Heart left ventricle (tissue), 16 donors: Measurements from ENCODE around the gene CFAP57. TPM values are rescaled to one million over a fixed set of nuclear protein-coding genes. Genes with fewer than 3 reads are reported as not detected.
A peak's percentile ranks its signal among the peaks of the same experiment; 100 is the strongest.

ENCODE experiments used
- ATAC-seq, 4 donors: fragments of 200-7000 bp; cut with Tn5 transposase; one replicate each; pipeline ENCODE4 v1.9.1; 2020 to 2022; ENCODE audit warnings: moderate library complexity in 4 of 4, mild to moderate bottlenecking in 3 of 4, moderate number of reproducible peaks in 1 of 4
- DNase-seq, 5 donors: peaks; one replicate each; pipeline ENCODE4 v3.0.0-alpha.2; 2020
- H3K27ac ChIP-seq, 12 donors: fragments of 200-600 bp; sonication (generic) in 4 of 12; one replicate each; pipeline versions ENCODE4 v1.5.0 to v1.8.0; 2016 to 2022; ENCODE audit warnings: mild to moderate bottlenecking in 2 of 12
- H3K27me3 ChIP-seq, 9 donors: fragments of 200-600 bp; sonication (generic) in 2 of 9; one replicate each; pipeline versions ENCODE4 v1.5.1 to v1.8.0; 2016 to 2022; ENCODE audit warnings: mild to moderate bottlenecking in 3 of 9
- H3K36me3 ChIP-seq, 9 donors: fragments of 200-600 bp; sonication (generic) in 2 of 9; one replicate each; pipeline versions ENCODE4 v1.5.0 to v1.8.0; 2018 to 2022; ENCODE audit warnings: mild to moderate bottlenecking in 2 of 9
- H3K4me1 ChIP-seq, 12 donors: fragments of 200-600 bp; sonication (generic) in 4 of 12; one replicate each; pipeline versions ENCODE4 v1.5.0 to v1.8.0; 2016 to 2022; ENCODE audit warnings: mild to moderate bottlenecking in 3 of 12
- H3K4me3 ChIP-seq, 12 donors: fragments of 200-600 bp; sonication (generic) in 4 of 12; one replicate each; pipeline versions ENCODE4 v1.5.0 to v1.8.0; 2017 to 2022; ENCODE audit warnings: mild to moderate bottlenecking in 9 of 12, moderate library complexity in 4 of 12
- H3K9me3 ChIP-seq, 12 donors: fragments of 200-600 bp; sonication (generic) in 4 of 12; one replicate each; pipeline versions ENCODE4 v1.5.0 to v1.8.0; 2016 to 2022; ENCODE audit warnings: mild to moderate bottlenecking in 1 of 12
- CTCF ChIP-seq, 12 donors: fragments of 200-600 bp; sonication (generic) in 4 of 12; IDR thresholded peaks; one replicate each; pipeline versions ENCODE4 v1.5.0 to v1.8.0; 2018 to 2022; ENCODE audit warnings: antibody characterized with exemption in 12 of 12, mild to moderate bottlenecking in 5 of 12
- POLR2A ChIP-seq, 2 donors: fragments of 450-650 bp; IDR thresholded peaks; one replicate each; pipeline ENCODE4 v1.6.1; 2017; ENCODE audit warnings: antibody characterized with exemption in 2 of 2, mild to moderate bottlenecking in 2 of 2, moderate library complexity in 2 of 2
- WGBS, 4 donors: extraction: QIAGEN DNeasy Blood & Tissue Kit in 2 of 4; methylation state at CpG; one replicate each; pipeline versions ENCODE4 v1.1.5 to v1.1.7; 2013 to 2018; 5-methylcytosine and 5-hydroxymethylcytosine counted together
- intact Hi-C, 10 donors: fragments of 100-400 bp; cut with DNase I; formaldehyde crosslinking; loops; one replicate each; pipeline versions ENCODE4 v1.11.1 to v1.14.2; 2022
- polyA plus RNA-seq, 2 donors: library from polyadenylated mRNA; stranded (reverse); fragments of 200-250 nt; gene quantifications; one replicate each; pipeline ENCODE4 v1.2.3, GENCODE V29; 2013
- total RNA-seq, 9 donors: library from RNA; depleted of rRNA in 2 of 9; stranded (reverse); fragments of >200 nt in 2 of 9; fragmentation: NEBNext Ultra II Directional in 3 of 9; extraction: Animal tissue kit (Norgen Biotek cat#: 25700) in 3 of 9; gene quantifications; one replicate each; pipeline versions ENCODE4 v1.1.0 to v1.2.4, GENCODE V29; 2016 to 2023
- donor health status: ischemic (EF 13 %, LVEDD 7.1; RV severe dilation, severe dysfunction).
- donor health status: healthy with polysubstance abuse.
- donor health status: DM: no; HTN: yes; CAD: no.
- donor health status: DM: no; HTN: no; CAD: no.
- donor health status: ischemic (EF 25% LVEDD 6.9; RV normal size, moderate dysfunction).
- donor health status: ischemic (EF 25% LVEDD 5.7; RV mildly dilated, moderate dysfunction).
- donor health status: healthy.
- donor health status: DM: yes; HTN: yes; CAD: no.
- donor health status: ischemic (EF 35%, LVEDD 5.7; RV mildly dilated, moderate dysfunction).
- donor health status: nonischemic (EF 11% LVEDD 7.7; RV severe dilation, severe dysfunction).
- donor health status: DM: yes; HTN: yes; CAD: no.
- donor health status: PGD.
- donor health status: ischemic (EF 29% LVEDD 5.4; RV normal size, mild dysfunction).
- donor health status: nonischemic (EF 23%, LVEDD 6.1; RV moderate dilation, normal function).

Gene CFAP57
- total and polyA plus RNA-seq, 11 donors = 0.07 to 0.34 (median 0.13) TPM; not detected in 5

- Histone ChIP-seq H3K27me3 (no peaks in the 10 kb centered on the region), H3K36me3 (no peaks in the 10 kb centered on the region), H3K4me3 (no peak overlapping the region), H3K4me1 (peaks cover 0 to 21% (median 0%) of the 10 kb centered on the region in 12 donors), H3K27ac (no peak overlapping the region), H3K9me3 (no peaks in the 10 kb centered on the region)
- TF ChIP-seq POLR2A (IDR thresholded peaks at IDR 0.05) = no peak
- no peak for TF ChIP-seq CTCF (IDR thresholded peaks at IDR 0.05)
- WGBS, 4 donors = 71 to 84% (median 78%) methylated on average over 10 of the region's 10 CpGs
- intact Hi-C loops = no loop called here
- ATAC-seq = peak; percentile 68 to 90 (median 84)
- peak in 3 of 5 donors; percentile 49 to 72 (median 71) for DNase-seq
These were observed 83.5 kb downstream of the CFAP57 start for GRCh38 chr1:43255438-43256210.

- TF ChIP-seq CTCF (IDR thresholded peaks at IDR 0.05) = no peak
- TF ChIP-seq POLR2A (IDR thresholded peaks at IDR 0.05) = no peak
- ATAC-seq (peak; percentile 56 to 83 (median 72)), DNase-seq (peak in 2 of 5 donors; percentile 42 to 75)
- peak overlapping the region in 1 of 12 donors; percentile 30 for H3K27ac ChIP-seq
- no peaks in the 10 kb centered on the region for H3K36me3 ChIP-seq
- H3K4me1 ChIP-seq = peaks cover 0 to 21% (median 0%) of the 10 kb centered on the region in 12 donors
- intact Hi-C loops = no loop called here
- 68 to 78% (median 75%) methylated on average over 8 of the region's 8 CpGs for WGBS, 4 donors
- H3K27me3 ChIP-seq = no peaks in the 10 kb centered on the region
- no peak overlapping the region for H3K4me3 ChIP-seq
- H3K9me3 ChIP-seq = no peaks in the 10 kb centered on the region
These were observed 84.8 kb downstream of the CFAP57 start for GRCh38 chr1:43256675-43257570.

GRCh38 chr1:43258370-43258769, 86.2 kb downstream of the CFAP57 start:
- Histone ChIP-seq H3K36me3 (no peaks in the 10 kb centered on the region), H3K4me1 (peaks cover 0 to 21% (median 0%) of the 10 kb centered on the region in 12 donors), H3K9me3 (peaks cover 0 to 7% (median 0%) of the 10 kb centered on the region in 12 donors), H3K27ac (no peak overlapping the region), H3K27me3 (no peaks in the 10 kb centered on the region), H3K4me3 (no peak overlapping the region)
- TF ChIP-seq CTCF (IDR thresholded peaks at IDR 0.05) (no peak), POLR2A (IDR thresholded peaks at IDR 0.05) (no peak)
- WGBS, 4 donors = 73 to 92% (median 90%) methylated on average over 3 of the region's 3 CpGs
- ATAC-seq = no peak
- no peak for DNase-seq
- intact Hi-C loops = no loop called here

GRCh38 chr1:43265431-43265830, 93.3 kb downstream of the CFAP57 start:
- 88 to 93% (median 91%) methylated on average over 4 of the region's 4 CpGs for WGBS, 4 donors
- Histone ChIP-seq H3K4me1 (peaks cover 0 to 4% (median 0%) of the 10 kb centered on the region in 12 donors), H3K27ac (no peak overlapping the region), H3K27me3 (no peaks in the 10 kb centered on the region), H3K9me3 (peaks cover 0 to 11% (median 0%) of the 10 kb centered on the region in 12 donors), H3K4me3 (no peak overlapping the region), H3K36me3 (no peaks in the 10 kb centered on the region)
- DNase-seq (no peak), ATAC-seq (no peak)
- TF ChIP-seq POLR2A (IDR thresholded peaks at IDR 0.05) (no peak), CTCF (IDR thresholded peaks at IDR 0.05) (no peak)
- intact Hi-C loops = no loop called here
